ENCODE measurements around the gene PVALEF.
"Not testable (repeated sequence)": the region's sequence is repeated elsewhere in the genome, so short reads cannot be mapped to it uniquely, and the experiment has no call there.

PVALEF gene

GRCh38 chr17:81143717-81144422 lies 21.4 kb upstream of the PVALEF start:
- DNase-seq (ENCODE audit: low spot score): no peak

GRCh38 chr17:81144423-81144781 lies 20.9 kb upstream of the PVALEF start:
- DNase-seq (ENCODE audit: low spot score): no peak

- not testable (repeated sequence) for DNase-seq (ENCODE audit: low spot score)
Observed at GRCh38 chr17:81146208-81146607, 19.1 kb upstream of the PVALEF start.

- DNase-seq (ENCODE audit: low spot score): no peak
Observed at GRCh38 chr17:81147701-81148100, 17.6 kb upstream of the PVALEF start.

GRCh38 chr17:81148571-81148970 lies 16.7 kb upstream of the PVALEF start:
- DNase-seq (ENCODE audit: low spot score): no peak

GRCh38 chr17:81148986-81149533 lies 16.2 kb upstream of the PVALEF start:
- DNase-seq (ENCODE audit: low spot score): no peak

GRCh38 chr17:81150377-81151077 lies 14.8 kb upstream of the PVALEF start:
- no peak for DNase-seq (ENCODE audit: low spot score)

- DNase-seq (ENCODE audit: low spot score): no peak
Observed at GRCh38 chr17:81151278-81151677, 14.0 kb upstream of the PVALEF start.

GRCh38 chr17:81152288-81152828 lies 12.9 kb upstream of the PVALEF start:
- DNase-seq (ENCODE audit: low spot score): no peak

- DNase-seq (ENCODE audit: low spot score): peak; percentile 95
Observed at GRCh38 chr17:81153340-81153803, 11.9 kb upstream of the PVALEF start.

GRCh38 chr17:81154016-81154415 lies 11.3 kb upstream of the PVALEF start:
- not testable (repeated sequence) for DNase-seq (ENCODE audit: low spot score)

- DNase-seq (ENCODE audit: low spot score): no peak
Observed at GRCh38 chr17:81154961-81155360, 10.3 kb upstream of the PVALEF start.

- DNase-seq (ENCODE audit: low spot score): no peak
Observed at GRCh38 chr17:81156866-81157805, 8.2 kb upstream of the PVALEF start.

- DNase-seq (ENCODE audit: low spot score): no peak
Observed at GRCh38 chr17:81157848-81158687, 7.2 kb upstream of the PVALEF start.

GRCh38 chr17:81158688-81159590 lies 6.4 kb upstream of the PVALEF start:
- DNase-seq (ENCODE audit: low spot score): no peak

GRCh38 chr17:81159611-81160265 lies 5.6 kb upstream of the PVALEF start:
- no peak for DNase-seq (ENCODE audit: low spot score)

- DNase-seq (ENCODE audit: low spot score): no peak
Observed at GRCh38 chr17:81160306-81160705, 5.0 kb upstream of the PVALEF start.

GRCh38 chr17:81160747-81161453 lies 4.4 kb upstream of the PVALEF start:
- DNase-seq (ENCODE audit: low spot score): no peak

GRCh38 chr17:81161536-81161935 lies 3.8 kb upstream of the PVALEF start:
- DNase-seq (ENCODE audit: low spot score): no peak
